Effector memory CD4-positive, alpha-beta T cell (primary cell): ENCODE data around the gene ZNF316.

ENCODE experiments used
- DNase-seq, 3 donors: peaks; one replicate each; pipeline ENCODE4 v3.0.0-alpha.2; 2020
- H3K27ac ChIP-seq: 2 replicates; pipeline ENCODE4 v1.7.0; 2013; ENCODE audit warnings: mild to moderate bottlenecking, low read length, moderate library complexity; ENCODE audit not compliant: insufficient read depth, poor library complexity, severe bottlenecking
- H3K27me3 ChIP-seq: replicated peaks from 2 replicates; pipeline ENCODE4 v1.7.0; 2013; ENCODE audit warnings: mild to moderate bottlenecking, low read length; ENCODE audit not compliant: insufficient read depth, control insufficient read depth, poor library complexity, severe bottlenecking
- H3K36me3 ChIP-seq: 2 replicates; pipeline ENCODE4 v1.7.0; 2013; ENCODE audit warnings: mild to moderate bottlenecking, low read length, moderate library complexity; ENCODE audit not compliant: control insufficient read depth, insufficient read depth
- H3K4me1 ChIP-seq: 2 replicates; pipeline ENCODE4 v1.7.0; 2013; ENCODE audit warnings: low read length, mild to moderate bottlenecking; ENCODE audit not compliant: control insufficient read depth, insufficient read depth, poor library complexity, severe bottlenecking
- H3K4me3 ChIP-seq: 2 replicates; pipeline ENCODE4 v1.7.0; 2013; ENCODE audit warnings: low read length, low read depth, mild to moderate bottlenecking; ENCODE audit not compliant: insufficient read depth, poor library complexity, severe bottlenecking
- H3K9me3 ChIP-seq: 2 replicates; pipeline ENCODE4 v1.7.0; 2013; ENCODE audit warnings: mild to moderate bottlenecking, low read length, moderate library complexity; ENCODE audit not compliant: control insufficient read depth
- total RNA-seq, 3 donors: gene quantifications; one replicate each; lab custom pipeline; 2026; lab: John Stamatoyannopoulos, UW

Gene ZNF316
- total RNA-seq, result 72.4 to 102 (median 94.9) reads per million in 3 donors

DNA sequence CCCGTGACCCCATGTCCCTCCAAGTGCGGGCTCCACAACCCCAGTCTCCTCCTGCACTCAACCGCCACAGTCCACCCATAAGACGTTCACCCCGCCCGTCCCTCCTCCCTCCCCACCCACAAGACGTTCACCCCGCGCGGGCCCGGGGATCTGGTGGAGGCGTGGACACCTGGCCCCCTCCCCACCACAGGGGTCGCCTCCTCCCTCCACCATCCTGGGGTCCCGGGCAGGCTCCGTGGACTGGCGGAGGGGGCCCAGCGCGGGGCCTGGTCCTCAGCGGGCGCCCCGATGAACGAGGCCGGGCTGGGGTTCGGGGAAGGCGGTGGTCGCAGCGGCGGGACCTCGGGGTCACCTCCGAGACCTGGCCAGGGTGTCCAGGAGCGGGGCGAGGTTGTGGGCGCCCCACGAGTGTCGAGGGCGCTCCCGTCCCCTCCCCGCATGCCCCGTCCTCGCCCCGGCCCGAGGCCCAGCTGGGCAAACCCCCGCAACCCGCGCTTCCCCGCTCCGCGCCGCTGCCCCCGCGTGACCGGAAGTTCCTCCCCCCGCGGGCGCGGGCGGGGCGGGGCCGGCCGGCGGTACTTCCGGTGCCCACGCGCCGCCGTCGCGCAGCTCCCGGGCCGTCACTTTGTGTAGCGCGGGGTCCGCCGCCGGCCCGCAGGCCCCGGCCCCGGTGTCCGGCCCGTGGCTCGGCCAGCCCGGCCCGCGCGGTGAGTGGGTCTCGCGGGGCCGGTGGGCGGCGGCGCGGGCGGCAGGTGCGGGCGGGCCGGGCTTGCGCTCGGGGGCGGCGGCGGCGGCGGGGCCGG, at the start of gene ZNF316:
Gene ZNF316 (plus strand): TSS at position 578 of the 803 bp plus-strand sequence. CDS start 5,092 bp downstream, outside the sequence.
- H3K36me3 ChIP-seq, result peaks cover 10% of the 10 kb centered on the region
- H3K27me3 ChIP-seq, result no peaks in the 10 kb centered on the region
- peaks cover 12% of the 10 kb centered on the region for H3K4me1 ChIP-seq
- peak within 1 kb of the TSS; percentile 69 for H3K4me3 ChIP-seq
- H3K27ac ChIP-seq, result peak within 1 kb of the TSS; percentile 60
- peak; percentile 30 to 55 (median 43) for DNase-seq
- H3K9me3 ChIP-seq, result no peaks in the 10 kb centered on the region

DNA sequence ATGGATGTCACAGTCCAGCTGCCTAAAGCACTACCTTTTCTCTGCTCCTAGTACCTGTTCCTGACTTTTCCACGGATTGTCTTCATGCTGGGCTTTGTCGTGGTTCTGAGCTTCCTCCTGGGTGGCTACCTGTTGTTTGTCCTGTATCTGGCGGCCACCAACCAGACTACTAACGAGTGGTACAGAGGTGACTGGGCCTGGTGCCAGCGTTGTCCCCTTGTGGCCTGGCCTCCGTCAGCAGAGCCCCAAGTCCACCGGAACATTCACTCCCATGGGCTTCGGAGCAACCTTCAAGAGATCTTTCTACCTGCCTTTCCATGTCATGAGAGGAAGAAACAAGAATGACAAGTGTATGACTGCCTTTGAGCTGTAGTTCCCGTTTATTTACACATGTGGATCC, 48.6 kb upstream of the ZNF316 start:
- H3K27ac ChIP-seq, result no peak overlapping the region
- no peaks in the 10 kb centered on the region for H3K9me3 ChIP-seq
- DNase-seq, result no peak
- peaks cover 21% of the 10 kb centered on the region for H3K36me3 ChIP-seq
- no peak overlapping the region for H3K4me3 ChIP-seq
- H3K27me3 ChIP-seq, result no peaks in the 10 kb centered on the region
- peaks cover 16% of the 10 kb centered on the region for H3K4me1 ChIP-seq

DNA sequence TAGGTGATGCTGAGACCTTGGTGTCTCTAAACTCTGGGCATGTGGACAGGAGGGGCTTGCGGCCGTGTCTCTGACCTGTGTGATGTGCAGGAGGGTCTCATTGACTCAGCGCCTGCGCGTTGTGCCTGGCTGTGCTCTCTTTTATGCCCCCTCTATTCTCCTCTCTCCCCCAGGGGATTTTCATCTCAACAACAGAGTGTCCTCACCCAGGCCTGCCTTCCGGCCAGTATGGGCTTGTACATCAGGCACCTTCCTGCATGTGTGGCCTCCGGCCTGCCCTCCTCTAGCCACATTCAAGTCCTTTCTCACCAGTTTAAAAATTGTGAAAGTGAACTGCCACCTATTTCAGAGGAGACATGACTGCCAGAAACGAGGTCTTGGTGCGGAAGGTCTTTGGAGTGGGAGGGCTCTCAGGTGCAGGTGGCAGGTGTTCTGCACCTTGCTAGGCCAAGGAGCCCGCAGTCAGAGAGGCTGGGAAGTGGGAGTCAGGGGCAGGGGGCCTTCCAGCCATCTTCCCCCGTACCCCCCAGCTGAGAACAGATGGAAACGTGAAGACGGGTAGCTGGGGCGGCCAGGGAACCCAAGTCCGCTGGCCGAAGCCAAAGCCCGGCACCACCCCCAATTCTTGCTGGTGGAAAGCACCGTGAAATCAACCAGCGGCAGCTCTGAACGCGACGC, 47.8 kb upstream of the ZNF316 start:
- DNase-seq, result no peak
- Histone ChIP-seq H3K27me3 (no peaks in the 10 kb centered on the region), H3K27ac (peak overlapping the region; percentile 78), H3K36me3 (peaks cover 20% of the 10 kb centered on the region), H3K9me3 (no peaks in the 10 kb centered on the region), H3K4me1 (peaks cover 16% of the 10 kb centered on the region), H3K4me3 (no peak overlapping the region)

DNA sequence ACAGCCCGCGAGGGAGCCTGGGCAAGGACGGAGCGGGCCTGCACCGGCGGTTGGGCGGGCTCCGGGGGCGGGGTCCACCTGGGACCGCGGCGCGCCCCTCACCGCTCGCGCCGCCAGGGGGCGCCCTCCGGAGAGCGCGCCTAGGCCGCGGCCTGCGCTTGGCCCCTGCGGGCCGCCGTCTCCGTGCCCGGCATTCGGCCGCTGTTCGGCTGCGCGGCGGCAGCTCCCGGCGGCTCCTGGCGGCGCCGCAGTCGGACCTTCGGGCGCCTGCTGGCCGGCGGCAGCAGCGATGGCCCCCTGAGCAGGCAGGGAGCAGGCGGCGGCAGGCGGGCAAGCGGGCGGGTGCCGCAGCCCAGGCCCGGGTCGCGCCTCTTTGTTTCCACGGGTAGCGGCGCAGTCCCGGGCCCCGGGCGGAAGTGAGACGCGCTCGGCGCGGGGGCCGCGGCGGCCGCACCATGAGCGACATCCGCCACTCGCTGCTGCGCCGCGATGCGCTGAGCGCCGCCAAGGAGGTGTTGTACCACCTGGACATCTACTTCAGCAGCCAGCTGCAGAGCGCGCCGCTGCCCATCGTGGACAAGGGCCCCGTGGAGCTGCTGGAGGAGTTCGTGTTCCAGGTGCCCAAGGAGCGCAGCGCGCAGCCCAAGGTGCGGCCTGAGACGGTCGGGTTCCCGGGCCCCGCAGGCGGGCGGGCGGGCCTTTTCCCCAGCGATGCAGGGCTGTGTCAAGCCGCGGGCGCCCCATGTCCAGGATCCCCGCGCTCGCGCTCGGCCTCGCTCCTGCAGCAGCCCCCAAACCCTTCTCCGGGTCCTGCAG, 47.1 kb upstream of the ZNF316 start, which contains the start of gene INTS15:
Gene INTS15 (plus strand): TSS at position 193 of the 816 bp plus-strand sequence. CDS start 263 bp downstream, at position 456.
- Histone ChIP-seq H3K9me3 (no peaks in the 10 kb centered on the region), H3K27me3 (no peaks in the 10 kb centered on the region), H3K27ac (peak within 1 kb of the TSS; percentile 78), H3K36me3 (peaks cover 28% of the 10 kb centered on the region), H3K4me3 (peak within 1 kb of the TSS; percentile 89), H3K4me1 (peaks cover 16% of the 10 kb centered on the region)
- peak; percentile 67 to 73 (median 73) for DNase-seq

DNA sequence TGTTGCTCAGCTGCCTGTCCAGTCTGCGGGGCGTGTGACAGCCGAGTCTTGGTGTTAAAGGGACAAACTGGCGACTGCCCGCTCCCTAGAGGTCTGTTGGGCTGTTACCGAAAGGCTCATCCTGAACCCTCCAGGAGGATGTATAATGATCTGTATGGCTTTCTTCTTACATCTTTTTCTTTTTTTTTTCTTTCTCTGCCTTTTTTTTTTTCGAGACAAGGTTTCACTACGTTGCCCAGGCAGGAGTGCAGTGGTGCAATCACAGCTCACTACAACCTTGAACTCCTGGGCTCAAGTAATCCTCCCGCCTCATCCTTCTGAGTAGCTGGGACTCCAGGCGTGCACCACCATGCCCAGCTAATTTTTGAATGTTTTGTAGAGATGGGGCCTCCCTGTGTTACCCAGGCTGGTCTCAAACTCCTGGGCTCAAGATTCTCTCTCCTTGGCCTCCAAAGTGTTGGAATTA, 46.4 kb upstream of the ZNF316 start:
- H3K9me3 ChIP-seq, result no peaks in the 10 kb centered on the region
- H3K27me3 ChIP-seq, result no peaks in the 10 kb centered on the region
- peaks cover 34% of the 10 kb centered on the region for H3K36me3 ChIP-seq
- peak overlapping the region; percentile 78 for H3K27ac ChIP-seq
- H3K4me1 ChIP-seq, result peaks cover 16% of the 10 kb centered on the region
- H3K4me3 ChIP-seq, result peak overlapping the region; percentile 89
- DNase-seq, result no peak

DNA sequence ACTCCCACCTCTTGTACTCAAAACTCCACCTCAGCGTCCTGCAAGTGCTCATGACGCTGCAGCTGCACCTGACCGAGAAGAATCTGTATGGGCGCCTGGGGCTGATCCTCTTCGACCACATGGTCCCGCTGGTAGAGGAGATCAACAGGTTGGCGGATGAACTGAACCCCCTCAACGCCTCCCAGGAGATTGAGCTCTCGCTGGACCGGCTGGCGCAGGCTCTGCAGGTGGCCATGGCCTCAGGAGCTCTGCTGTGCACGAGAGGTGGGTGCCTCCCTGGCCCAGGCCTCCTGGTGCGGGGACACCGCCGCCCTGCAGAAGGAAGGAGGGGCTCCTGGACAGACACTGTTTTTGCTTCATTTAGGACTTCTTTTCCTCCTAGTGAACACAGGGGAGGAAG, 37.0 kb upstream of the ZNF316 start:
- Histone ChIP-seq H3K27ac (no peak overlapping the region), H3K27me3 (no peaks in the 10 kb centered on the region), H3K4me1 (no peaks in the 10 kb centered on the region), H3K4me3 (no peak overlapping the region), H3K9me3 (no peaks in the 10 kb centered on the region), H3K36me3 (peaks cover 76% of the 10 kb centered on the region)
- no peak for DNase-seq

DNA sequence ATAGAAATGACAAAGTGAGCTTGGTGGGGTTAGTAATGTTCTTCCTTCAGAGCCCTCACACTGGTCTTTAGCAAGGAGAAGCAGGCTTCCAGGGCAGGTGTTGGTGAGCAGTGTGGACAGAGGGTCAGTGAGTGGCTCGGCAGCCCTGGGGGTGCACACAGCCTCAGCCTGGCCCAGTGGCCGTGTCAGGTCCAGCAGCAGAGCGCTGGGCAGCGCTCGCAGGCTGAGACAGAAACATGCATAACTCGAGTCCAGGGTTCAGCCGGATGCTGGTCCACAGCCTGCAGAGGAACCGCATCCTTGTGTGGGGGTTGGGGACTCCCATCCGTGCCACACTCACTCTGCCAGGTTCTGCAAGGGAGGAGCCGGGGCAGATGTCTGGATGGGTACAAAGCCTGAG, 32.7 kb upstream of the ZNF316 start:
- no peaks in the 10 kb centered on the region for H3K27me3 ChIP-seq
- H3K9me3 ChIP-seq, result no peaks in the 10 kb centered on the region
- H3K36me3 ChIP-seq, result peaks cover 48% of the 10 kb centered on the region
- H3K4me3 ChIP-seq, result no peak overlapping the region
- no peak for DNase-seq
- no peaks in the 10 kb centered on the region for H3K4me1 ChIP-seq
- no peak overlapping the region for H3K27ac ChIP-seq

DNA sequence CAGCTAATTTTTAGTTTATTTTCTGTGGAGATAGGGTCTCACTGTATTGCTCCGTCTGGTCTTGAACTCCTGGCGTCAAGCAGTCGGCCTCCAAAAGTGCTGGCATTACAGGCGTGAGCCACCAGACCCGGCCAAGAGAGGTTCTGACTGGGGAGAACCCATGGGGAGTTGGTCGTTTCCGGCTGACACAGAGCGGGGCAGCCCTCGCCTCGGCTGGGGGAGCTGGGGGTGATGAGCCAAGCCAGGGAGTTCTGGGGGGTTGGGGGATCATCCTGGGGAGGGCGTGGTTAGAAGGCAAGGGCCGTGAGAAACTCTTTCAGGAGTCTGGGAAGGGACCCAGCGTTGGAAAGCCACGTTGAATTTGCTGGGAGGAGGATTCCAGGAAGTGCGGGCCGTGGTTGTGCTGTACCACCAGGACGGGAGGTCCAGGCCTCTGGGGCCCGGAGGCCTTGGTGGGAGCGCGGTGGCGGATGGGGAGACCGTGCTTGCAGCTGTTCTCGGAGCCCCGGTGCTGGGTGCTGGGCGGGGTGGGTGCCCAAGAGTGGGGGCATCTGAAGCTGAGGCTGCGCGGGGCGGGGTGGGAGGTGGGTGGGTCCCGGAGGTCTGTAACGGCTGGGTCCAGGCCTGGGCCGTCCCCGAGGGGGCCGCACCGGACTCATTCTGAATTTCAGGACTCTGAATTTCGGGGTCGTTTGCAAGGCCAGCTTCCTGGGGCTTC, 30.1 kb upstream of the ZNF316 start:
- no peak for DNase-seq
- no peaks in the 10 kb centered on the region for H3K9me3 ChIP-seq
- H3K36me3 ChIP-seq, result peaks cover 25% of the 10 kb centered on the region
- H3K4me1 ChIP-seq, result no peaks in the 10 kb centered on the region
- no peaks in the 10 kb centered on the region for H3K27me3 ChIP-seq
- H3K4me3 ChIP-seq, result no peak overlapping the region
- H3K27ac ChIP-seq, result no peak overlapping the region

DNA sequence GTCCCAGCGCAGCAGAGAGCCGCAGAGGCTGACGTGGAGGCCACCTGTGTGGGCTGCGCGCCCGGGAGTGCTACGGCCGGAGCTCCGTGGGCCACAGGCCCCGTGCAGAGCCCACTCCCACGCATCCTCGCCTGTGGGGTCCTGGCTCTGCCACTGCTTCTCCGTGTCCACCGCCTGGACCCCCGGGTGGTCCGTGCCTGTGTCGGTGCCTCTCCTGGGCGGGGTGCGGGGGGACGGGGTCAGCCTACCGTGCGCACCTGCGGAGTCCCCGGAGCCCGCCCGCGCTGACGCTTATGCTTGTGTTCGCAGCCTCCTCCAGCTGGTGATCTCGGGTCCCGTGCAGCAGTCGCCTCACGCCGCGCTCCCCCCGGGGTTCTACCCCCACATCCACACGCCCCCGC, 29.5 kb upstream of the ZNF316 start:
- no peaks in the 10 kb centered on the region for H3K27me3 ChIP-seq
- H3K4me1 ChIP-seq, result no peaks in the 10 kb centered on the region
- no peaks in the 10 kb centered on the region for H3K9me3 ChIP-seq
- H3K36me3 ChIP-seq, result peaks cover 22% of the 10 kb centered on the region
- no peak overlapping the region for H3K4me3 ChIP-seq
- no peak overlapping the region for H3K27ac ChIP-seq
- DNase-seq, result no peak
